Cardiac fibroblast (primary cell): ENCODE data around the gene OR2AP1.
"Not testable (repeated sequence)": the region's sequence is repeated elsewhere in the genome, so short reads cannot be mapped to it uniquely, and the experiment has no call there.

Source experiments
- DNase-seq, 2 donors: peaks; one replicate each; pipeline versions ENCODE4 v3.0.0 to v3.0.0-alpha.2; 2010; ENCODE audit warnings: low read depth in 2 of 2
- H3K4me3 ChIP-seq, 2 donors: replicated peaks in 1 of 2; 1 replicate in 1 of 2; 2 replicates in 1 of 2; pipeline ENCODE4 v1.5.1; 2011; ENCODE audit warnings: low read depth in 2 of 2, low read length in 2 of 2, mild to moderate bottlenecking in 2 of 2, moderate library complexity in 1 of 2
- TF ChIP-seq, protein P1 (sequence below): IDR thresholded peaks from one replicate; pipeline ENCODE4 v1.5.1; 2011; ENCODE audit warnings: low read depth, mild to moderate bottlenecking, low read length, inconsistent platforms

OR2AP1 gene

DNA sequence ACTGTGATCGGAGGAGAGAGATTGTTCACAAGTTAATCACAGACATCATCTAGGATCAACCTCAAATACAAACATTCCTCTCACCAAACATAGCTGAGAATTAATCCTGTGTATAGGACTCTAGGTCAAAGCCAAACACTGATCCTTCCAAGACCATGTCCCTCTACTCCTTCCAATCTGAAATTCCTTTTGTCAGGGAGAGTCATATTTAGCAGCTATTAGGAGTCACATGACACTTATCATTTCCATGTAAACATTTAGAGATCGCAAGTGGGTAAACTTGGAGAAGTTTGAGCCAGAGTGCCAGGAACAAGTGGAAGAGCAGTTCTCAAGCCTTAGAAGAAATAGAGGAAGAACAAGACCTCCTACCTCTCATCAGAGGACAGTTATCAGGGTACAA is 13.5 kb downstream of the OR2AP1 start:
- TF ChIP-seq, protein P1, sequence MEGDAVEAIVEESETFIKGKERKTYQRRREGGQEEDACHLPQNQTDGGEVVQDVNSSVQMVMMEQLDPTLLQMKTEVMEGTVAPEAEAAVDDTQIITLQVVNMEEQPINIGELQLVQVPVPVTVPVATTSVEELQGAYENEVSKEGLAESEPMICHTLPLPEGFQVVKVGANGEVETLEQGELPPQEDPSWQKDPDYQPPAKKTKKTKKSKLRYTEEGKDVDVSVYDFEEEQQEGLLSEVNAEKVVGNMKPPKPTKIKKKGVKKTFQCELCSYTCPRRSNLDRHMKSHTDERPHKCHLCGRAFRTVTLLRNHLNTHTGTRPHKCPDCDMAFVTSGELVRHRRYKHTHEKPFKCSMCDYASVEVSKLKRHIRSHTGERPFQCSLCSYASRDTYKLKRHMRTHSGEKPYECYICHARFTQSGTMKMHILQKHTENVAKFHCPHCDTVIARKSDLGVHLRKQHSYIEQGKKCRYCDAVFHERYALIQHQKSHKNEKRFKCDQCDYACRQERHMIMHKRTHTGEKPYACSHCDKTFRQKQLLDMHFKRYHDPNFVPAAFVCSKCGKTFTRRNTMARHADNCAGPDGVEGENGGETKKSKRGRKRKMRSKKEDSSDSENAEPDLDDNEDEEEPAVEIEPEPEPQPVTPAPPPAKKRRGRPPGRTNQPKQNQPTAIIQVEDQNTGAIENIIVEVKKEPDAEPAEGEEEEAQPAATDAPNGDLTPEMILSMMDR, result no peak
- no peak for DNase-seq
- no peak overlapping the region for H3K4me3 ChIP-seq

DNA sequence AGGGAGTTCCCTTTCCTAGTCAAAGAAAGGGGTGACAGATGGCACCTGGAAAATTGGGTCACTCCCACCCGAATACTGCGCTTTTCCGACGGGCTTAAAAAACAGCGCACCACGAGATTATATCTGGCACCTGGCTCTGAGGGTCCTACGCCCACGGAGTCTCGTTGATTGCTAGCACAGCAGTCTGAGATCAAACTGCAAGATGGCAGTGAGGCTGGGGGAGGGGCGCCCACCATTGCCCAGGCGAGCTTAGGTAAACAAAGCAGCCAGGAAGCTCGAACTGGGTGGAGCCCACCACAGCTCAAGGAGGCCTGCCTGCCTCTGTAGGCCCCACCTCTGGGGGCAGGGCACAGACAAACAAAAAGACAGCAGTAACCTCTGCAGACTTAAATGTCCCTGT is 17.9 kb downstream of the OR2AP1 start:
- H3K4me3 ChIP-seq, DNase-seq: not testable (repeated sequence)

DNA sequence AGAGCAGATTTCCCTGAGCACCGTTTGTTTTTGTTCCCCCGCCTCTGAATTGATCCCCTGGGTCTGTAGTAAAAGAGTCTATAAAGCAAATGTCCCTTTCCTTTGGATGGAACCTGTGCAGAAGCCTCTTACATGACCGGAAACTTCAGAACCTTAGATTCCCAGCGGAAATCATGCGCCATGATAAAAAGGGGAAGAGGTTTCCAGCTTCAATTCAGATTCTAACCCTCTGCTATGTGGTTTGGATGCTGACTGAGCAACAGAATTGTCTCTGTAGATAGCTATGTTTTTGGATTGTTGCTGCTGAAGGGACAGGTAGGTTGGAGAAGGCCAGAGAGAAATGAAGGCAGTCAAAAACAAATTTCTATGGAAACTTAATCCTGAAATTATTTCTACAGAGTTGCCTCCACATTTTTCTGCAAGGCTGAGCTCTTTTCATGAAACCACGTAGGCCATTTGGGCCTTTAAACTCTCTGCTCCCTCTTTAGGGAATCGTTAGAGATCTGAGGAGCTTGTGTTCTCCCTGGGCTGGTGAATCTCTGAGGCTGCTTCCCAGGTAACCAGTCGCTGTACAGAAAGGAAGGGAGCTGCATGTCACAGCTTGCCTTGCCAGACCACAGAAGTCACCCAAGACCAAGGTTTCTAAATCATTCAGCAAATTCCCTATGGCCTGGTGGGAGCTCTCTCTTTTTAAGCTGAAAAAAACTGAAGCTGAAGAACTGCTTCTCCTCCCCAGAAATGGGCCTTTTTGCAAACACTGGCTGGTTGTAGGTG is 35.7 kb downstream of the OR2AP1 start:
- H3K4me3 ChIP-seq, result no peak overlapping the region
- TF ChIP-seq, protein P1, result no peak
- no peak for DNase-seq

DNA sequence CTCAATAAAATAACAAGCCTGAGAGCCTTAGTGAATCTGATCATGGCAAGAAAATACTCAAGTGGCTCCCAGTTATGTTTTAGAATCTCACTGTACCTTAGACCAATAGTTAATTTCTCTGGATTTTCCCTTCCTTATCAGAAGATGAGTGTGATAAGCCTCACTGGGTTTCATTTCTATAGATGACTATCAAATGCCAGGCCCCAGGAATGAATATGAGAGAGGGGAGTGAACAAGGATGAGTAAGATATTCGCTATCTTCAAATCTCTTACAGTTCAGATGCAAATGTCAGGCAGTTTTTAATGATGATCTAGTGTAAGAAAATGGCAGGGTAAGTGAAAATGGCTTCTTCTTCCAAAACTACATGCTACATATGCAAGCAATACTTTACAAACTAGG is 38.3 kb downstream of the OR2AP1 start:
- H3K4me3 ChIP-seq, result no peak overlapping the region
- TF ChIP-seq, protein P1, result no peak
- no peak for DNase-seq

DNA sequence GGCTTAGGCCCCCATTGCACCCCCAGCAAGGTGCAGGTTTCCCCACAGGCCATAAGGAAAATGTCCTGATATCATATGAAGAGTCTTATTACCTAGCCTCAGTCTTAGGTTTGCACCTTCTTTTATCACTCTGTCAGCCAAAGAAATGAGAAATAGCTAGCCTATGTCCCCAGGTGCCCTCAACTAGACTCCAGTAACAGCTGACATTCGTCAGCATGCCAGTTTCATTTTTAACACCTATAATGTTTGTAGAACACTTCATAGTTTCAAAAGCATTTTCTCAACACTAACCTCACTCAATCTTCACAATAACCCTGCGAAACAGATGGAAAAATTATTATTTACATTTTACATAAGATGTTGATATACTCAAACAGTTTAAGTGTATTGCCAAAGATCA is 40.4 kb downstream of the OR2AP1 start:
- H3K4me3 ChIP-seq, result no peak overlapping the region
- TF ChIP-seq, protein P1, result no peak
- DNase-seq, result no peak

DNA sequence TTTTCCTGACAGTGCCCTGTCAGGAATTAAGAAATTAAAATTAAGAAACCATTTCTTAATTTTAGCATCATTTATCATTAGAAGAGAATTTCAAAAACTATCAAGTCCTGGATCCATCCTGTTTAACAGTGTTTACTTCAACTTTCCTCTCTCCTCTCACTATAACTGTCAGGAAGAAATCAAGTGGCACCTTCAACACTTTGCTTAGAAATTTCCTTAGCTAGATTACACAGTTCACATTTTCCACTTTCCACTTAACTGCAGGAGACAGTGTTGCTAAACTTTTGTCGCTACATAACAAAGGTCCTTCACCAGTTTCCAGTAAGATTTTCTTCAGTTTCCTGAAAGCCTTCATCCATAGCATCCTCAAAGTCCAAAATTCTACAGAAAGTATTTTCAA is 42.5 kb downstream of the OR2AP1 start:
- H3K4me3 ChIP-seq, result no peak overlapping the region
- DNase-seq, result no peak
- TF ChIP-seq, protein P1, result no peak

DNA sequence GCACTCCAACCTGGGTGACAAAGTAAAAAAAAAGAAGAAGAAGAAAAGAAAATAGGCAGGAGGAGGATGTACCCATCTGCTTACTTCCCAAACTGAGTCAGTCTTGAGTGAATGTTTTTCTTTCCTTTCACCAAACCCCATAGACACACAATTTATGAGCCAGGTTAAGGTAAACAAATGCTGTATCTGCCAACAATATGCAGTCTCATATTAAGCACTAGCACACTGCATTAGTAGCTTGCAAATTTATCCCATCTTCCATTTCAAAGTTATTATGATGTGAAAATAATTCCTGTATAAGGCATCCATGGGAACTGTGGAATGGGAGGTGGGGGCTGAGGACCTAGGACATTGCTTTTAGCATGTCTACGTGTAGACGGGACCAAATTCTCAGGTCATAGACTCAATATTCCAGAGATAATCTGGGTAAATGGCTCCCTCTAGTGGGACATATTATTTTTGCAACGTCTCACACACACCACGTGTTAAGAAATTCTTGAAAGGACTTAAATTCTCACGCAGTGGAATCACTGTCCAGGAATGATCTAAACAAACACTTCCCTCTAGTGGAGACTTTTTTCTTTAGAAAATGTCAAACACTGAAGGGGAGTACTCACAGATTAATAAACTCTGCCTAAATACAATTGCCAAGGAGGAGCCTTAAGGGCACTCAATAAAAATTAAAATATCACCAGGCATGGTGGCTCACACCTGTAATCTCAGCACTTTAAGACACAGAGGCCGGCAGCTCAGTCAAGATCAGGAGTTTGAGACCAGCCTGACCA is 47.3 kb downstream of the OR2AP1 start:
- H3K4me3 ChIP-seq, result no peak overlapping the region
- DNase-seq, result peak; percentile 94 to 97
- TF ChIP-seq, protein P1, result peak; percentile 57
